CD4-positive, alpha-beta T cell treated with Interleukin-12 subunit alpha and Interleukin-12 subunit beta, for 1 hour (primary cell): ENCODE results near the gene RAB1A.
A peak's percentile ranks its signal among the peaks of the same experiment; 100 is the strongest.
"Not testable (repeated sequence)": the region's sequence is repeated elsewhere in the genome, so short reads cannot be mapped to it uniquely, and the experiment has no call there.

Experiments
- DNase-seq: peaks from one replicate; pipeline ENCODE4 v3.0.0-alpha.2; 2020

The RAB1A gene

GRCh38 chr2:65129826-65130663 is at the start of gene RAB1A:
Gene RAB1A, minus strand, starts transcription at chr2:65130106. Its CDS starts 191 bp downstream, at chr2:65129915.
- peak; percentile 99 for DNase-seq

GRCh38 chr2:65177751-65178442 is 48.0 kb upstream of the RAB1A start:
- DNase-seq, result no peak

- no peak for DNase-seq
Observed at GRCh38 chr2:65175894-65176530, 46.1 kb upstream of the RAB1A start.

GRCh38 chr2:65174031-65174430 is 44.1 kb upstream of the RAB1A start:
- not testable (repeated sequence) for DNase-seq

GRCh38 chr2:65172994-65173790 is 43.3 kb upstream of the RAB1A start:
- DNase-seq, result no peak

GRCh38 chr2:65170611-65171477 is 40.9 kb upstream of the RAB1A start:
- DNase-seq, result not testable (repeated sequence)

GRCh38 chr2:65169760-65170136 is 39.8 kb upstream of the RAB1A start:
- no peak for DNase-seq

GRCh38 chr2:65165558-65165957 is 35.7 kb upstream of the RAB1A start:
- DNase-seq, result no peak

- DNase-seq, result no peak
Observed at GRCh38 chr2:65164426-65164891, 34.6 kb upstream of the RAB1A start.

GRCh38 chr2:65161551-65162100 is 31.7 kb upstream of the RAB1A start:
- DNase-seq, result no peak

- no peak for DNase-seq
Observed at GRCh38 chr2:65159906-65160305, 30.0 kb upstream of the RAB1A start.

- no peak for DNase-seq
Observed at GRCh38 chr2:65159261-65159660, 29.4 kb upstream of the RAB1A start.

GRCh38 chr2:65158557-65158956 is 28.7 kb upstream of the RAB1A start:
- DNase-seq, result no peak

- DNase-seq, result not testable (repeated sequence)
Observed at GRCh38 chr2:65157856-65158255, 27.9 kb upstream of the RAB1A start.

GRCh38 chr2:65156041-65156440 is 26.1 kb upstream of the RAB1A start:
- no peak for DNase-seq

- DNase-seq, result no peak
Observed at GRCh38 chr2:65153515-65153914, 23.6 kb upstream of the RAB1A start.

GRCh38 chr2:65146078-65146477 is 16.2 kb upstream of the RAB1A start:
- DNase-seq, result no peak

- no peak for DNase-seq
Observed at GRCh38 chr2:65144571-65144970, 14.7 kb upstream of the RAB1A start.

GRCh38 chr2:65142515-65142914 is 12.6 kb upstream of the RAB1A start:
- DNase-seq, result peak; percentile 14

- DNase-seq, result no peak
Observed at GRCh38 chr2:65137197-65137775, 7.4 kb upstream of the RAB1A start.

- no peak for DNase-seq
Observed at GRCh38 chr2:65136253-65136652, 6.3 kb upstream of the RAB1A start.
